Effector CD4-positive, alpha-beta T cell (primary cell): ENCODE results near the gene HS6ST3.
"Not testable (repeated sequence)": the region's sequence is repeated elsewhere in the genome, so short reads cannot be mapped to it uniquely, and the experiment has no call there.

Source experiments
- DNase-seq: peaks from one replicate; pipeline ENCODE4 v3.0.0-alpha.2; 2020

HS6ST3 gene

GRCh38 chr13:96751089-96751488 is 661.2 kb downstream of the HS6ST3 start:
- no peak for DNase-seq

GRCh38 chr13:96762876-96763275 is 673.0 kb downstream of the HS6ST3 start:
- DNase-seq = no peak

- no peak for DNase-seq
These were observed 676.4 kb downstream of the HS6ST3 start for GRCh38 chr13:96766306-96766705.

- DNase-seq = no peak
These were observed 678.6 kb downstream of the HS6ST3 start for GRCh38 chr13:96768524-96768923.

GRCh38 chr13:96769874-96770273 is 680.0 kb downstream of the HS6ST3 start:
- no peak for DNase-seq

- no peak for DNase-seq
These were observed 681.8 kb downstream of the HS6ST3 start for GRCh38 chr13:96771486-96772367.

GRCh38 chr13:96772426-96772825 is 682.5 kb downstream of the HS6ST3 start:
- no peak for DNase-seq

- DNase-seq = not testable (repeated sequence)
These were observed 688.4 kb downstream of the HS6ST3 start for GRCh38 chr13:96778302-96778701.

GRCh38 chr13:96779691-96780090 is 689.8 kb downstream of the HS6ST3 start:
- DNase-seq = no peak

- no peak for DNase-seq
These were observed 690.2 kb downstream of the HS6ST3 start for GRCh38 chr13:96780105-96780504.

- no peak for DNase-seq
These were observed 691.2 kb downstream of the HS6ST3 start for GRCh38 chr13:96781141-96781540.

- no peak for DNase-seq
These were observed 692.3 kb downstream of the HS6ST3 start for GRCh38 chr13:96782186-96782585.

- DNase-seq = no peak
These were observed 693.1 kb downstream of the HS6ST3 start for GRCh38 chr13:96783057-96783456.

- DNase-seq = no peak
These were observed 693.6 kb downstream of the HS6ST3 start for GRCh38 chr13:96783511-96783910.

- no peak for DNase-seq
These were observed 696.1 kb downstream of the HS6ST3 start for GRCh38 chr13:96785986-96786385.

GRCh38 chr13:96792188-96792587 is 702.3 kb downstream of the HS6ST3 start:
- DNase-seq = no peak

GRCh38 chr13:96792736-96793403 is 703.0 kb downstream of the HS6ST3 start:
- no peak for DNase-seq

- DNase-seq = no peak
These were observed 703.5 kb downstream of the HS6ST3 start for GRCh38 chr13:96793404-96793755.

GRCh38 chr13:96794669-96795068 is 704.8 kb downstream of the HS6ST3 start:
- DNase-seq = no peak

GRCh38 chr13:96795670-96796069 is 705.8 kb downstream of the HS6ST3 start:
- no peak for DNase-seq

GRCh38 chr13:96796091-96796633 is 706.3 kb downstream of the HS6ST3 start:
- DNase-seq = no peak

GRCh38 chr13:96797136-96797535 is 707.2 kb downstream of the HS6ST3 start:
- no peak for DNase-seq

GRCh38 chr13:96803456-96804100 is 713.7 kb downstream of the HS6ST3 start:
- no peak for DNase-seq
